A673 (cell line): ENCODE data around the gene GLRX3.

Experiments used
- CTCF ChIP-seq: fragments of 300-800, 200-600 bp; sonication (generic); conservative IDR thresholded peaks from 2 replicates; pipeline ENCODE4 v1.5.1; 2017; ENCODE audit warnings: low read depth, mild to moderate bottlenecking, antibody characterized with exemption, low read length, moderate library complexity, mixed read lengths
- EZH2 ChIP-seq: fragments of 200-600 bp; sonication (generic); IDR thresholded peaks from 2 replicates; pipeline ENCODE4 v1.6.1; 2017; ENCODE audit warnings: borderline replicate concordance, low read depth, mild to moderate bottlenecking, mixed read lengths, antibody characterized with exemption, low read length; ENCODE audit not compliant: poor library complexity, severe bottlenecking

- TF ChIP-seq CTCF, result no peak
- TF ChIP-seq EZH2, result no peak
Observed at GRCh38 chr10:130111113-130111851, 24.9 kb upstream of the GLRX3 start.
